Measurements from ENCODE around the gene SIPA1L3. TPM values are rescaled to one million over a fixed set of nuclear protein-coding genes. Genes with fewer than 3 reads are reported as not detected.
A peak's percentile ranks its signal among the peaks of the same experiment; 100 is the strongest.

Gene SIPA1L3
- total and polyA plus RNA-seq, 2 experiments from 2014 or later: 15.7 to 54.1 TPM

DNA sequence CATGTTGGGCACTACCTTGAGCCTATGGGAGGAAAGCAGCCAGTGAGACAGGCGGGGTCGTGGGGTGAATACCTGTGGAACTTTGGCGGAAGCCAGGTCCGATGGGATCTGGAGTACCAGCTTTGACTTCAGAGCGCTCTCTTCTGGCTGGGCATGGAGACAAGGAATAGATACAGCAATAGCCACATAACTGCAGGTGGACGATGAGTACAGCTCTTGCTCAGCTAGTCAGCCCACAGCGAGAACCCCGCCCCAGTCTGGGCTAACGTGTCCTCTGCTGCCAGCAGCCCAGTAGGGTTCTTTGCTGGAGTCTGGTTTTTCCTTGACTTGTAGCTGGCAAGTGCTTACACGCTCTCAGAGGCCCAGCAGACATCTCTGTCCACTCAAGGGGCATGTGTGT, 83.4 kb downstream of the SIPA1L3 start:
- H3K4me1 Mint-ChIP-seq: peaks cover 70% of the 10 kb centered on the region
- peaks cover 8% of the 10 kb centered on the region for H3K36me3 Mint-ChIP-seq (ENCODE audit: low read depth)
- Histone ChIP-seq H4K20me1 (replicated peaks; ENCODE audit: insufficient read depth) (no peaks in the 10 kb centered on the region; the same call in 1 of the 2 replicates), H3K79me2 (replicated peaks; ENCODE audit: insufficient read depth) (peaks cover 44% of the 10 kb centered on the region), H3F3A (replicated peaks; ENCODE audit: low read depth) (peaks cover 26% of the 10 kb centered on the region), H3K4me2 (peak overlapping the region; percentile 69), H3K4me3 (peak overlapping the region; percentile 39; the same call in 1 of the 2 replicates), H2AFZ (no peak overlapping the region), H3K27me3 (ENCODE audit: insufficient read depth) (no peaks in the 10 kb centered on the region), H3K4me1 (ENCODE audit: insufficient read depth) (peaks cover 60% of the 10 kb centered on the region), H3K9me2 (ENCODE audit: insufficient read depth) (no peaks in the 10 kb centered on the region), H3K36me3 (ENCODE audit: insufficient read depth) (no peaks in the 10 kb centered on the region), H3K27ac (ENCODE audit: low read depth) (peak overlapping the region; percentile 98)
- peaks cover 3% of the 10 kb centered on the region; the same call in 2 of the 3 replicates for H3K9me3 Mint-ChIP-seq
- H3K27ac Mint-ChIP-seq: peak overlapping the region; percentile 89
- H3K4me3 Mint-ChIP-seq: peak overlapping the region; percentile 57; the same call in 2 of the 3 replicates
- peaks cover 17% of the 10 kb centered on the region for H3K27me3 Mint-ChIP-seq (ENCODE audit: insufficient read depth, low read depth, poor library complexity)
- peak; percentile 11 for ATAC-seq
- DNase-seq (ENCODE audit: low spot score): peak; percentile 46
- TF ChIP-seq ZNF114 (CRISPR knock-in tag; IDR thresholded peaks at IDR 0.05): no peak
- no peak for TF ChIP-seq EZH2phosphoT487 (IDR thresholded peaks at IDR 0.05; ENCODE audit: unreplicated experiment)
- TF ChIP-seq, protein P1, sequence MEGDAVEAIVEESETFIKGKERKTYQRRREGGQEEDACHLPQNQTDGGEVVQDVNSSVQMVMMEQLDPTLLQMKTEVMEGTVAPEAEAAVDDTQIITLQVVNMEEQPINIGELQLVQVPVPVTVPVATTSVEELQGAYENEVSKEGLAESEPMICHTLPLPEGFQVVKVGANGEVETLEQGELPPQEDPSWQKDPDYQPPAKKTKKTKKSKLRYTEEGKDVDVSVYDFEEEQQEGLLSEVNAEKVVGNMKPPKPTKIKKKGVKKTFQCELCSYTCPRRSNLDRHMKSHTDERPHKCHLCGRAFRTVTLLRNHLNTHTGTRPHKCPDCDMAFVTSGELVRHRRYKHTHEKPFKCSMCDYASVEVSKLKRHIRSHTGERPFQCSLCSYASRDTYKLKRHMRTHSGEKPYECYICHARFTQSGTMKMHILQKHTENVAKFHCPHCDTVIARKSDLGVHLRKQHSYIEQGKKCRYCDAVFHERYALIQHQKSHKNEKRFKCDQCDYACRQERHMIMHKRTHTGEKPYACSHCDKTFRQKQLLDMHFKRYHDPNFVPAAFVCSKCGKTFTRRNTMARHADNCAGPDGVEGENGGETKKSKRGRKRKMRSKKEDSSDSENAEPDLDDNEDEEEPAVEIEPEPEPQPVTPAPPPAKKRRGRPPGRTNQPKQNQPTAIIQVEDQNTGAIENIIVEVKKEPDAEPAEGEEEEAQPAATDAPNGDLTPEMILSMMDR (conservative IDR thresholded peaks at IDR 0.05; ENCODE audit: low read depth in 2 of 2): peak; percentile 31 to 75

DNA sequence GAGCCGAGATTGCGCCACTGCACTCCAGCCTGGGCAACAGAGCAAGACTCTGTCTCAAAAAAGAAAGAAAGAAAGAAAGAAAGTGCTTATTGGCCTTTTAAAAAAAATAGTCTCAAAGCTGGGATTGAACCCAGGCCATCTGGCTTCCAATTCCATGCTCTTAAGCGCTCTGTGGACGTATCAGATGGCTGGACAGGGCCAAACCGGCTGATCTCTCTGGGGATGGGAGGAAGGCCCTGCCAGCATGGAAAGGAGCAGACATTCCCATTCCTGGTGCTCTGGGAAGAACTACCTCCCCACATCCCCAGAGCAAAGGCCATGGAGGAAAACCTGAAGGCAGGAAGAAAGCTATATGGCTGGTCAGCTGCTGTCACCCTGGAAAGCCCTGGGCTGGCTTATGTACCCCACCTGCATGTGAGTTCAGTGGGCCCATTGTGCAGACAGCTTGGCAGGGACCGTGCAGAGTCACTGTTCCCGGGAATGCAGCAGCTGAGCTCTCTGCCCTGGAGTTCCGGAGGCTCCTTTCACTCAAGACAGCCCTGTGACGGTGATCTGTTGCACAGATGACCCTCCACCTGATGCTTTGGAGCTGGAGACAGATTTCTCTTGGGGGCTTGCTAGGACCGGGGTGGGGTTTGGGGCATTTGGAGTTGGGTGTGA, 84.3 kb downstream of the SIPA1L3 start:
- peaks cover 24% of the 10 kb centered on the region for H3F3A ChIP-seq (replicated peaks; ENCODE audit: low read depth)
- H3K79me2 ChIP-seq (replicated peaks; ENCODE audit: insufficient read depth): peaks cover 42% of the 10 kb centered on the region
- peaks cover 53% of the 10 kb centered on the region for H3K4me1 ChIP-seq (ENCODE audit: insufficient read depth)
- H3K9me3 Mint-ChIP-seq: peaks cover 3% of the 10 kb centered on the region; the same call in 2 of the 3 replicates
- H3K27ac ChIP-seq (ENCODE audit: low read depth): peak overlapping the region; percentile 98; the same call in 1 of the 2 replicates
- peaks cover 66% of the 10 kb centered on the region for H3K4me1 Mint-ChIP-seq
- no peak overlapping the region for H2AFZ ChIP-seq
- H3K27me3 ChIP-seq (ENCODE audit: insufficient read depth): no peaks in the 10 kb centered on the region
- H3K27me3 Mint-ChIP-seq (ENCODE audit: insufficient read depth, low read depth, poor library complexity): peaks cover 14% of the 10 kb centered on the region
- H3K27ac Mint-ChIP-seq: peak overlapping the region; percentile 62; the same call in 1 of the 2 replicates
- H3K4me3 Mint-ChIP-seq: no peak overlapping the region; the same call in 2 of the 3 replicates
- peaks cover 8% of the 10 kb centered on the region for H3K36me3 Mint-ChIP-seq (ENCODE audit: low read depth)
- ATAC-seq: no peak
- H3K4me3 ChIP-seq: no peak overlapping the region
- no peak for DNase-seq (ENCODE audit: low spot score)
- H3K36me3 ChIP-seq (ENCODE audit: insufficient read depth): no peaks in the 10 kb centered on the region
- peak overlapping the region; percentile 69; the same call in 1 of the 2 replicates for H3K4me2 ChIP-seq
- no peaks in the 10 kb centered on the region for H3K9me2 ChIP-seq (ENCODE audit: insufficient read depth)
- no peaks in the 10 kb centered on the region; the same call in 1 of the 2 replicates for H4K20me1 ChIP-seq (replicated peaks; ENCODE audit: insufficient read depth)
- TF ChIP-seq, protein P2, sequence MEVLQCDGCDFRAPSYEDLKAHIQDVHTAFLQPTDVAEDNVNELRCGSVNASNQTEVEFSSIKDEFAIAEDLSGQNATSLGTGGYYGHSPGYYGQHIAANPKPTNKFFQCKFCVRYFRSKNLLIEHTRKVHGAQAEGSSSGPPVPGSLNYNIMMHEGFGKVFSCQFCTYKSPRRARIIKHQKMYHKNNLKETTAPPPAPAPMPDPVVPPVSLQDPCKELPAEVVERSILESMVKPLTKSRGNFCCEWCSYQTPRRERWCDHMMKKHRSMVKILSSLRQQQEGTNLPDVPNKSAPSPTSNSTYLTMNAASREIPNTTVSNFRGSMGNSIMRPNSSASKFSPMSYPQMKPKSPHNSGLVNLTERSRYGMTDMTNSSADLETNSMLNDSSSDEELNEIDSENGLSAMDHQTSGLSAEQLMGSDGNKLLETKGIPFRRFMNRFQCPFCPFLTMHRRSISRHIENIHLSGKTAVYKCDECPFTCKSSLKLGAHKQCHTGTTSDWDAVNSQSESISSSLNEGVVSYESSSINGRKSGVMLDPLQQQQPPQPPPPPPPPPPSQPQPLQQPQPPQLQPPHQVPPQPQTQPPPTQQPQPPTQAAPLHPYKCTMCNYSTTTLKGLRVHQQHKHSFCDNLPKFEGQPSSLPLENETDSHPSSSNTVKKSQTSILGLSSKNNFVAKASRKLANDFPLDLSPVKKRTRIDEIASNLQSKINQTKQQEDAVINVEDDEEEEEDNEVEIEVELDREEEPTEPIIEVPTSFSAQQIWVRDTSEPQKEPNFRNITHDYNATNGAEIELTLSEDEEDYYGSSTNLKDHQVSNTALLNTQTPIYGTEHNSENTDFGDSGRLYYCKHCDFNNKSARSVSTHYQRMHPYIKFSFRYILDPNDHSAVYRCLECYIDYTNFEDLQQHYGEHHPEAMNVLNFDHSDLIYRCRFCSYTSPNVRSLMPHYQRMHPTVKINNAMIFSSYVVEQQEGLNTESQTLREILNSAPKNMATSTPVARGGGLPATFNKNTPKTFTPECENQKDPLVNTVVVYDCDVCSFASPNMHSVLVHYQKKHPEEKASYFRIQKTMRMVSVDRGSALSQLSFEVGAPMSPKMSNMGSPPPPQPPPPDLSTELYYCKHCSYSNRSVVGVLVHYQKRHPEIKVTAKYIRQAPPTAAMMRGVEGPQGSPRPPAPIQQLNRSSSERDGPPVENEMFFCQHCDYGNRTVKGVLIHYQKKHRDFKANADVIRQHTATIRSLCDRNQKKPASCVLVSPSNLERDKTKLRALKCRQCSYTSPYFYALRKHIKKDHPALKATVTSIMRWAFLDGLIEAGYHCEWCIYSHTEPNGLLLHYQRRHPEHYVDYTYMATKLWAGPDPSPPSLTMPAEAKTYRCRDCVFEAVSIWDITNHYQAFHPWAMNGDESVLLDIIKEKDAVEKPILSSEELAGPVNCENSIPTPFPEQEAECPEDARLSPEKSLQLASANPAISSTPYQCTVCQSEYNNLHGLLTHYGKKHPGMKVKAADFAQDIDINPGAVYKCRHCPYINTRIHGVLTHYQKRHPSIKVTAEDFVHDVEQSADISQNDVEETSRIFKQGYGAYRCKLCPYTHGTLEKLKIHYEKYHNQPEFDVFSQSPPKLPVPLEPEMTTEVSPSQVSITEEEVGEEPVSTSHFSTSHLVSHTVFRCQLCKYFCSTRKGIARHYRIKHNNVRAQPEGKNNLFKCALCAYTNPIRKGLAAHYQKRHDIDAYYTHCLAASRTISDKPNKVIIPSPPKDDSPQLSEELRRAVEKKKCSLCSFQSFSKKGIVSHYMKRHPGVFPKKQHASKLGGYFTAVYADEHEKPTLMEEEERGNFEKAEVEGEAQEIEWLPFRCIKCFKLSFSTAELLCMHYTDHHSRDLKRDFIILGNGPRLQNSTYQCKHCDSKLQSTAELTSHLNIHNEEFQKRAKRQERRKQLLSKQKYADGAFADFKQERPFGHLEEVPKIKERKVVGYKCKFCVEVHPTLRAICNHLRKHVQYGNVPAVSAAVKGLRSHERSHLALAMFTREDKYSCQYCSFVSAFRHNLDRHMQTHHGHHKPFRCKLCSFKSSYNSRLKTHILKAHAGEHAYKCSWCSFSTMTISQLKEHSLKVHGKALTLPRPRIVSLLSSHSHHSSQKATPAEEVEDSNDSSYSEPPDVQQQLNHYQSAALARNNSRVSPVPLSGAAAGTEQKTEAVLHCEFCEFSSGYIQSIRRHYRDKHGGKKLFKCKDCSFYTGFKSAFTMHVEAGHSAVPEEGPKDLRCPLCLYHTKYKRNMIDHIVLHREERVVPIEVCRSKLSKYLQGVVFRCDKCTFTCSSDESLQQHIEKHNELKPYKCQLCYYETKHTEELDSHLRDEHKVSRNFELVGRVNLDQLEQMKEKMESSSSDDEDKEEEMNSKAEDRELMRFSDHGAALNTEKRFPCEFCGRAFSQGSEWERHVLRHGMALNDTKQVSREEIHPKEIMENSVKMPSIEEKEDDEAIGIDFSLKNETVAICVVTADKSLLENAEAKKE (CRISPR knock-in tag; IDR thresholded peaks at IDR 0.05): no peak
- TF ChIP-seq, protein P1 (conservative IDR thresholded peaks at IDR 0.05; ENCODE audit: low read depth in 2 of 2): no peak
- TF ChIP-seq, protein P3, sequence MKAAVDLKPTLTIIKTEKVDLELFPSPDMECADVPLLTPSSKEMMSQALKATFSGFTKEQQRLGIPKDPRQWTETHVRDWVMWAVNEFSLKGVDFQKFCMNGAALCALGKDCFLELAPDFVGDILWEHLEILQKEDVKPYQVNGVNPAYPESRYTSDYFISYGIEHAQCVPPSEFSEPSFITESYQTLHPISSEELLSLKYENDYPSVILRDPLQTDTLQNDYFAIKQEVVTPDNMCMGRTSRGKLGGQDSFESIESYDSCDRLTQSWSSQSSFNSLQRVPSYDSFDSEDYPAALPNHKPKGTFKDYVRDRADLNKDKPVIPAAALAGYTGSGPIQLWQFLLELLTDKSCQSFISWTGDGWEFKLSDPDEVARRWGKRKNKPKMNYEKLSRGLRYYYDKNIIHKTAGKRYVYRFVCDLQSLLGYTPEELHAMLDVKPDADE (IDR thresholded peaks at IDR 0.05): no peak
- TF ChIP-seq STAT1 (IDR thresholded peaks at IDR 0.05; ENCODE audit: unreplicated experiment) (no peak), JUNB (IDR thresholded peaks at IDR 0.05; ENCODE audit: unreplicated experiment) (no peak), POLR2AphosphoS5 (IDR thresholded peaks at IDR 0.05; ENCODE audit: low read depth) (no peak), CREB1 (CRISPR knock-in tag; IDR thresholded peaks at IDR 0.05; ENCODE audit: low read depth) (no peak)

Measured in GM23338 (cell line).